ENCODE measurements around the gene CORO1A. TPM values are rescaled to one million over a fixed set of nuclear protein-coding genes. Genes with fewer than 3 reads are reported as not detected.

CORO1A gene
- total RNA-seq (10 to 100 TPM; 13.8 to 25.8 TPM), polyA plus RNA-seq (ENCODE audit: insufficient read length in 2 of 2) (10 to 100 TPM; 44.8 to 50.6 TPM)
- long read RNA-seq, donor 1, transcript CORO1A-201 (11 exons, 1,803 nt): major isoform, 14 of 83 reads
- long read RNA-seq, donor 1, partial matches to known transcripts: 5 of 83 reads
- long read RNA-seq, donor 1, other reads (novel, unspliced or antisense): 64 of 83 reads
- long read RNA-seq, donor 2, partial matches to known transcripts: 0 of 1 reads
- long read RNA-seq, donor 2, other reads (novel, unspliced or antisense): 0 of 1 reads
- long read RNA-seq, donor 3, transcript CORO1A-201 (11 exons, 1,803 nt): major isoform, 6 of 6 reads
- long read RNA-seq, donor 3, partial matches to known transcripts: 0 of 6 reads
- long read RNA-seq, donor 3, other reads (novel, unspliced or antisense): 0 of 6 reads
- long read RNA-seq, donor 4, transcript CORO1A-201 (11 exons, 1,803 nt): major isoform, 5 of 13 reads
- long read RNA-seq, donor 4, partial matches to known transcripts: 8 of 13 reads
- long read RNA-seq, donor 4, other reads (novel, unspliced or antisense): 0 of 13 reads

GRCh38 chr16:30183233-30184095 lies at the start of gene CORO1A:
CORO1A (plus strand) TSS chr16:30183602; CDS start chr16:30185210, 1,608 bp downstream.
- WGBS (ENCODE audit: insufficient coverage): under 1% methylated on average over 81 of the region's 81 CpGs
- peak in 5 of 6 donors; percentile 56 to 95 (median 76) for DNase-seq (ENCODE audit: low read depth in 4 of 6, low spot score in 6 of 6)

GRCh38 chr16:30136971-30137605 lies 46.3 kb upstream of the CORO1A start:
- Histone ChIP-seq H3K4me1 (ENCODE audit: control insufficient read depth, insufficient read depth, low read length) (no peaks in the 10 kb centered on the region), H3K36me3 (ENCODE audit: control insufficient read depth, insufficient read depth, low read length) (no peaks in the 10 kb centered on the region), H3K27ac (ENCODE audit: low read depth, low read length) (no peak overlapping the region), H3K9me3 (ENCODE audit: control insufficient read depth, insufficient read depth, low read length) (no peaks in the 10 kb centered on the region), H3K4me3 (ENCODE audit: low read depth, low read length) (no peak overlapping the region), H3K27me3 (ENCODE audit: control insufficient read depth, insufficient read depth, low read length) (no peaks in the 10 kb centered on the region)
- no peak for DNase-seq (ENCODE audit: low read depth in 4 of 6, low spot score in 6 of 6)
- WGBS (ENCODE audit: insufficient coverage): 88% methylated on average over 2 of the region's 11 CpGs

More at GRCh38 chr16:30183233-30184095, at the start of gene CORO1A:
- H3K4me3 ChIP-seq (ENCODE audit: low read depth, low read length): peak within 1 kb of the TSS; percentile 61
- peaks cover 35% of the 10 kb centered on the region for H3K36me3 ChIP-seq (ENCODE audit: control insufficient read depth, insufficient read depth, low read length)
- H3K27me3 ChIP-seq (ENCODE audit: control insufficient read depth, insufficient read depth, low read length): no peaks in the 10 kb centered on the region
- H3K9me3 ChIP-seq (ENCODE audit: control insufficient read depth, insufficient read depth, low read length): no peaks in the 10 kb centered on the region
- peak within 1 kb of the TSS; percentile 73 for H3K27ac ChIP-seq (ENCODE audit: low read depth, low read length)
- H3K4me1 ChIP-seq (ENCODE audit: control insufficient read depth, insufficient read depth, low read length): peaks cover 42% of the 10 kb centered on the region

- WGBS (ENCODE audit: insufficient coverage): 63% methylated on average over 7 of the region's 8 CpGs
- H3K36me3 ChIP-seq (ENCODE audit: control insufficient read depth, insufficient read depth, low read length): no peaks in the 10 kb centered on the region
- no peaks in the 10 kb centered on the region for H3K27me3 ChIP-seq (ENCODE audit: control insufficient read depth, insufficient read depth, low read length)
- DNase-seq (ENCODE audit: low read depth in 4 of 6, low spot score in 6 of 6): no peak
- H3K4me3 ChIP-seq (ENCODE audit: low read depth, low read length): no peak overlapping the region
- no peaks in the 10 kb centered on the region for H3K9me3 ChIP-seq (ENCODE audit: control insufficient read depth, insufficient read depth, low read length)
- no peak overlapping the region for H3K27ac ChIP-seq (ENCODE audit: low read depth, low read length)
- H3K4me1 ChIP-seq (ENCODE audit: control insufficient read depth, insufficient read depth, low read length): no peaks in the 10 kb centered on the region
These were observed 45.5 kb upstream of the CORO1A start for GRCh38 chr16:30137897-30138296.

- Histone ChIP-seq H3K9me3 (ENCODE audit: control insufficient read depth, insufficient read depth, low read length) (no peaks in the 10 kb centered on the region), H3K36me3 (ENCODE audit: control insufficient read depth, insufficient read depth, low read length) (no peaks in the 10 kb centered on the region), H3K27ac (ENCODE audit: low read depth, low read length) (no peak overlapping the region), H3K27me3 (ENCODE audit: control insufficient read depth, insufficient read depth, low read length) (no peaks in the 10 kb centered on the region), H3K4me3 (ENCODE audit: low read depth, low read length) (no peak overlapping the region), H3K4me1 (ENCODE audit: control insufficient read depth, insufficient read depth, low read length) (no peaks in the 10 kb centered on the region)
- WGBS (ENCODE audit: insufficient coverage): 68% methylated on average over 11 of the region's 13 CpGs
- no peak for DNase-seq (ENCODE audit: low read depth in 4 of 6, low spot score in 6 of 6)
These were observed 43.6 kb upstream of the CORO1A start for GRCh38 chr16:30139583-30140481.

- no peak overlapping the region for H3K27ac ChIP-seq (ENCODE audit: low read depth, low read length)
- no peak overlapping the region for H3K4me3 ChIP-seq (ENCODE audit: low read depth, low read length)
- WGBS (ENCODE audit: insufficient coverage): 100% methylated on average over 2 of the region's 2 CpGs
- no peaks in the 10 kb centered on the region for H3K4me1 ChIP-seq (ENCODE audit: control insufficient read depth, insufficient read depth, low read length)
- no peak for DNase-seq (ENCODE audit: low read depth in 4 of 6, low spot score in 6 of 6)
- no peaks in the 10 kb centered on the region for H3K36me3 ChIP-seq (ENCODE audit: control insufficient read depth, insufficient read depth, low read length)
- no peaks in the 10 kb centered on the region for H3K9me3 ChIP-seq (ENCODE audit: control insufficient read depth, insufficient read depth, low read length)
- H3K27me3 ChIP-seq (ENCODE audit: control insufficient read depth, insufficient read depth, low read length): no peaks in the 10 kb centered on the region
These were observed 41.7 kb upstream of the CORO1A start for GRCh38 chr16:30141750-30142149.

GRCh38 chr16:30142672-30143346 lies 40.6 kb upstream of the CORO1A start:
- Histone ChIP-seq H3K9me3 (ENCODE audit: control insufficient read depth, insufficient read depth, low read length) (no peaks in the 10 kb centered on the region), H3K27ac (ENCODE audit: low read depth, low read length) (no peak overlapping the region), H3K4me1 (ENCODE audit: control insufficient read depth, insufficient read depth, low read length) (no peaks in the 10 kb centered on the region), H3K27me3 (ENCODE audit: control insufficient read depth, insufficient read depth, low read length) (no peaks in the 10 kb centered on the region), H3K4me3 (ENCODE audit: low read depth, low read length) (no peak overlapping the region), H3K36me3 (ENCODE audit: control insufficient read depth, insufficient read depth, low read length) (no peaks in the 10 kb centered on the region)
- WGBS (ENCODE audit: insufficient coverage): 90% methylated on average over 7 of the region's 13 CpGs
- no peak for DNase-seq (ENCODE audit: low read depth in 4 of 6, low spot score in 6 of 6)

GRCh38 chr16:30143347-30143702 lies 40.1 kb upstream of the CORO1A start:
- H3K27me3 ChIP-seq (ENCODE audit: control insufficient read depth, insufficient read depth, low read length): no peaks in the 10 kb centered on the region
- no peak overlapping the region for H3K27ac ChIP-seq (ENCODE audit: low read depth, low read length)
- WGBS (ENCODE audit: insufficient coverage): no CpG with 5 or more reads among the region's 2 CpGs
- no peaks in the 10 kb centered on the region for H3K4me1 ChIP-seq (ENCODE audit: control insufficient read depth, insufficient read depth, low read length)
- no peaks in the 10 kb centered on the region for H3K36me3 ChIP-seq (ENCODE audit: control insufficient read depth, insufficient read depth, low read length)
- no peak for DNase-seq (ENCODE audit: low read depth in 4 of 6, low spot score in 6 of 6)
- H3K4me3 ChIP-seq (ENCODE audit: low read depth, low read length): no peak overlapping the region
- H3K9me3 ChIP-seq (ENCODE audit: control insufficient read depth, insufficient read depth, low read length): no peaks in the 10 kb centered on the region

- Histone ChIP-seq H3K36me3 (ENCODE audit: control insufficient read depth, insufficient read depth, low read length) (no peaks in the 10 kb centered on the region), H3K4me3 (ENCODE audit: low read depth, low read length) (no peak overlapping the region), H3K9me3 (ENCODE audit: control insufficient read depth, insufficient read depth, low read length) (no peaks in the 10 kb centered on the region), H3K4me1 (ENCODE audit: control insufficient read depth, insufficient read depth, low read length) (no peaks in the 10 kb centered on the region), H3K27ac (ENCODE audit: low read depth, low read length) (no peak overlapping the region), H3K27me3 (ENCODE audit: control insufficient read depth, insufficient read depth, low read length) (no peaks in the 10 kb centered on the region)
- no peak for DNase-seq (ENCODE audit: low read depth in 4 of 6, low spot score in 6 of 6)
These were observed 39.4 kb upstream of the CORO1A start for GRCh38 chr16:30144017-30144416.
